ENCODE data around the gene SYTL2. TPM values are rescaled to one million over a fixed set of nuclear protein-coding genes. Genes with fewer than 3 reads are reported as not detected.
"Not testable (repeated sequence)": the region's sequence is repeated elsewhere in the genome, so short reads cannot be mapped to it uniquely, and the experiment has no call there.

SYTL2 gene
- total RNA-seq, 3 donors from 2014 or later (not counting 1 experiment from before 2014, with no cell fraction given) = 116 to 237 (median 143) TPM

DNA sequence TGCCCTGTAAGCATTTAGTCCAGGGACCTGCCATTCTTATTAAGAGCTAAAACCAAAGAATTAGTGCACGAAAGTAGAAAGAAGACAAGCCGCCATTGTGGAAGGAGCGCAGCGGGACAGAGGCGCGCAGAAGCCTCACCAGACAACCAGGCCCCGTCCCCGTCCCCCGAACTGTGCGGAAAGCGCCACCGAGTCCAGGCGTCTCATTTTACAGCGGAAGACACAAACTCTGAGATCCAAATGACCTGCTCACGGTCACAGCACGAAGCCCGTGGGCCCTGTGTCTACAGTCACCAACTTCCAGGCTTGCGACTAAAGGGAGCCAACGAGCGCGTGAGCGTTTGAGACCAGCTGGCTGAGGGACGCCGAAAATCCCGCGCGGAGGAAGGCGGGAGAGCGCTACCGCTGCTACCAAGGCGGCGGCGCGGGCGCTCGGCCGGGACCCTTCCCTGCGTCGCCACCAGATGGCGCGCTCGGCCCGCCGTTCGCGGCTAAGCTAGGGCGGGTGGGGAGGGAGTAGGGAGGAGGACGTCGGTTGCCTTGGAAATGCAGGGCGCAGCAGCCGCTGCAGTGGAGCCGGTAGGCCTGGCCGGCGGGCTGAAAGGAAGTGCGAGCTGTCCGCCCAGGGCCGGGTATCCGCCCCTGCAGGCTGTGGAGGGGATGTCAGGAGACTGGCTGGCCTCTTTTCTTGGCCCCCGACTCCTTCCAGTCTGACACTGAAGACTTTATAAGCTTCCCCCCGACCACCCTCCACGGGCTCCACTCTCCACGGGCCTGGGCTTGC lies 43.8 kb upstream of the SYTL2 start:
- intact Hi-C loops (cut with micrococcal nuclease) = loop anchor here (1.0 to 10.0 kb wide), 7 partner anchors 30 to 438 kb away; no protein-coding TSS in a partner anchor
- TF ChIP-seq, protein P1, sequence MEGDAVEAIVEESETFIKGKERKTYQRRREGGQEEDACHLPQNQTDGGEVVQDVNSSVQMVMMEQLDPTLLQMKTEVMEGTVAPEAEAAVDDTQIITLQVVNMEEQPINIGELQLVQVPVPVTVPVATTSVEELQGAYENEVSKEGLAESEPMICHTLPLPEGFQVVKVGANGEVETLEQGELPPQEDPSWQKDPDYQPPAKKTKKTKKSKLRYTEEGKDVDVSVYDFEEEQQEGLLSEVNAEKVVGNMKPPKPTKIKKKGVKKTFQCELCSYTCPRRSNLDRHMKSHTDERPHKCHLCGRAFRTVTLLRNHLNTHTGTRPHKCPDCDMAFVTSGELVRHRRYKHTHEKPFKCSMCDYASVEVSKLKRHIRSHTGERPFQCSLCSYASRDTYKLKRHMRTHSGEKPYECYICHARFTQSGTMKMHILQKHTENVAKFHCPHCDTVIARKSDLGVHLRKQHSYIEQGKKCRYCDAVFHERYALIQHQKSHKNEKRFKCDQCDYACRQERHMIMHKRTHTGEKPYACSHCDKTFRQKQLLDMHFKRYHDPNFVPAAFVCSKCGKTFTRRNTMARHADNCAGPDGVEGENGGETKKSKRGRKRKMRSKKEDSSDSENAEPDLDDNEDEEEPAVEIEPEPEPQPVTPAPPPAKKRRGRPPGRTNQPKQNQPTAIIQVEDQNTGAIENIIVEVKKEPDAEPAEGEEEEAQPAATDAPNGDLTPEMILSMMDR (IDR thresholded peaks at IDR 0.05) = peak; percentile 85
- H3K9me3 Mint-ChIP-seq = no peaks in the 10 kb centered on the region
- H3K27ac Mint-ChIP-seq = peak overlapping the region; percentile 94 to 96
- H3K4me1 Mint-ChIP-seq = peaks cover 16% of the 10 kb centered on the region in 2 donors
- Histone ChIP-seq H3K27ac (ENCODE audit: low read length) (peak overlapping the region; percentile 71), H3K4me1 (ENCODE audit: control insufficient read depth, insufficient read depth, low read length) (peaks cover 11% of the 10 kb centered on the region), H3K9me3 (ENCODE audit: control insufficient read depth, insufficient read depth, low read length) (no peaks in the 10 kb centered on the region), H3K4me3 (ENCODE audit: low read length) (peak overlapping the region; percentile 39), H3K36me3 (ENCODE audit: control insufficient read depth, insufficient read depth, low read length) (no peaks in the 10 kb centered on the region), H3K27me3 (ENCODE audit: control insufficient read depth, insufficient read depth, low read length) (no peaks in the 10 kb centered on the region)
- H3K27me3 Mint-ChIP-seq (ENCODE audit: low read depth in 2 of 2) = peaks cover 0 to 14% of the 10 kb centered on the region in 2 donors
- WGBS (ENCODE audit: insufficient coverage) = under 1% methylated on average over 62 of the region's 62 CpGs
- DNase-seq (peak; percentile 91 to 92), ATAC-seq (peak; percentile 92 to 99 (median 93))
- H3K4me3 Mint-ChIP-seq = peak overlapping the region; percentile 94
- H3K36me3 Mint-ChIP-seq = peaks cover 6% of the 10 kb centered on the region

DNA sequence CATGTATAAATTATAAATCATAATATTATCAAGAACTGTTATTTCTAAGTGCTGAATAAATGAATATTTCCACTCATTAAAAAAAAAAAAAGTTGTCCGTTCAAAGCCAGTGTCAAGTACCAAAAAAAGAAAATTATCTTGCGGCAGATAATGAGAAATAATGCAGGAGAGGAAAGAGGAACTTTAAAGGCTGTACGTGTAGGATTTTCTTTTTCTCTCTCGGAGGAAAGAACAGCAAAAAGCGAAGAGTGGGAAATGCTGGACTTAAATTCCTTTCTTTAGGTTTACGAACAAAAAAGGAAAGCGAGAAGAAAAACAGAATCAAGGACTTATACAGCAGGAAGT lies 43.2 kb upstream of the SYTL2 start:
- H3K4me3 Mint-ChIP-seq = peak overlapping the region; percentile 94
- no peak for DNase-seq
- intact Hi-C loops (cut with micrococcal nuclease) = loop anchor here (1.0 to 10.0 kb wide), 4 partner anchors 30 to 259 kb away; no protein-coding TSS in a partner anchor

DNA sequence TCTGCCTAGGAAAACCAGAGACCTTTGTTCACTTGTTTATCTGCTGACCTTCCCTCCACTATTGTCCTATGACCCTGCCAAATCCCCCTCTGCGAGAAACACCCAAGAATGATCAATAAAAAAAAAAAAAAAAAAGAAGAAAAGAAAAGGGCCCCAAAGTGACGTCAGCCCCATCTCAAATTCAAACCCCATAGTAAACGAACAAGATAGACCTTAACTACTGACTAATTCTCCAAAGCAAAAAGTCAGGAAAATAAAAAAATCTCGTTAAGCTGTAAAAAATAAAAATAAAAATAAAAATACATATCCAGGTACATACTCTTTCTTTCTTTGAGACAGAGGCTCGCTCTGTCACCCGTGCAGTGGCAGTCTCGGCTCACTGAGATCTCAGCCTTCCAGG lies 42.6 kb upstream of the SYTL2 start:
- not testable (repeated sequence) for H3K36me3 ChIP-seq (ENCODE audit: control insufficient read depth, insufficient read depth, low read length); H3K27ac ChIP-seq (ENCODE audit: low read length); ATAC-seq; DNase-seq; H3K9me3 ChIP-seq (ENCODE audit: control insufficient read depth, insufficient read depth, low read length); H3K4me3 ChIP-seq (ENCODE audit: low read length); H3K9me3 Mint-ChIP-seq; H3K36me3 Mint-ChIP-seq; H3K27me3 ChIP-seq (ENCODE audit: control insufficient read depth, insufficient read depth, low read length); H3K27ac Mint-ChIP-seq; H3K27me3 Mint-ChIP-seq (ENCODE audit: low read depth in 2 of 2)
- H3K4me1 ChIP-seq (ENCODE audit: control insufficient read depth, insufficient read depth, low read length) = peaks cover 11% of the 10 kb centered on the region
- intact Hi-C loops (cut with micrococcal nuclease) = loop anchor here (10.0 kb wide), 3 partner anchors 159 to 259 kb away; no protein-coding TSS in a partner anchor
- Mint-ChIP-seq H3K4me3 (peak overlapping the region; percentile 40), H3K4me1 (peaks cover 16% of the 10 kb centered on the region in 2 donors)
- no CpG with 5 or more reads among the region's 7 CpGs for WGBS (ENCODE audit: insufficient coverage)

More for the DNA sequence above, 43.2 kb upstream of the SYTL2 start:
- Histone ChIP-seq H3K36me3 (ENCODE audit: control insufficient read depth, insufficient read depth, low read length) (no peaks in the 10 kb centered on the region), H3K4me3 (ENCODE audit: low read length) (peak overlapping the region; percentile 39), H3K4me1 (ENCODE audit: control insufficient read depth, insufficient read depth, low read length) (peaks cover 11% of the 10 kb centered on the region), H3K9me3 (ENCODE audit: control insufficient read depth, insufficient read depth, low read length) (no peaks in the 10 kb centered on the region), H3K27ac (ENCODE audit: low read length) (peak overlapping the region; percentile 71), H3K27me3 (ENCODE audit: control insufficient read depth, insufficient read depth, low read length) (no peaks in the 10 kb centered on the region)
- Mint-ChIP-seq H3K9me3 (no peaks in the 10 kb centered on the region), H3K4me1 (peaks cover 16% of the 10 kb centered on the region in 2 donors), H3K36me3 (peaks cover 6% of the 10 kb centered on the region), H3K27ac (peak overlapping the region; percentile 94 to 96), H3K27me3 (ENCODE audit: low read depth in 2 of 2) (peaks cover 0 to 8% of the 10 kb centered on the region in 2 donors)
- TF ChIP-seq, protein P1 (IDR thresholded peaks at IDR 0.05) = no peak
- ATAC-seq = no peak
- 5% methylated on average over 6 of the region's 7 CpGs for WGBS (ENCODE audit: insufficient coverage)

DNA sequence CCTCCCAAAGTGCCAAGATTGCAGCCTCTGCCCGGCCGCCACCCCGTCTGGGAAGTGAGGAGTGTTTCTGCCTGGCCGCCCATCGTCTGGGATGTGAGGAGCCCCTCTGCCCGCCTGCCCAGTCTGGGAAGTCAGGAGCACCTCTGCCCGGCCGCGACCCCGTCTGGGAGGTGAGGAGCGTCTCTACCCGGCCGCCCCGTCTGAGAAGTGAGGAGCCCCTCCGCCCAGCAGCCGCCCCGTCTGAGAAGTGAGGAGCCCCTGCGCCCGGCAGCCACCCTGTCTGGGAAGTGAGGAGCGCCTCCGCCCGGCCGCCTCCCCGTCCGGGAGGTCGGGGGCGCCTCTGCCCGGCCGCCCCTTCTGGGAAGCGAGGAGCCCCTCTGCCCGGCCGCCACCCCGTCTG lies 41.8 kb upstream of the SYTL2 start:
- peaks cover 11% of the 10 kb centered on the region for H3K4me1 ChIP-seq (ENCODE audit: control insufficient read depth, insufficient read depth, low read length)
- H3K4me1 Mint-ChIP-seq = peaks cover 16% of the 10 kb centered on the region in 2 donors
- WGBS (ENCODE audit: insufficient coverage) = over 99% methylated on average over 33 of the region's 33 CpGs
- intact Hi-C loops (cut with micrococcal nuclease) = loop anchor here (10.0 kb wide), 3 partner anchors 158 to 258 kb away; no protein-coding TSS in a partner anchor
- not testable (repeated sequence) for H3K9me3 ChIP-seq (ENCODE audit: control insufficient read depth, insufficient read depth, low read length); H3K36me3 Mint-ChIP-seq; H3K36me3 ChIP-seq (ENCODE audit: control insufficient read depth, insufficient read depth, low read length); ATAC-seq; H3K27me3 Mint-ChIP-seq (ENCODE audit: low read depth in 2 of 2); DNase-seq; H3K27me3 ChIP-seq (ENCODE audit: control insufficient read depth, insufficient read depth, low read length); H3K27ac ChIP-seq (ENCODE audit: low read length); H3K9me3 Mint-ChIP-seq; H3K4me3 Mint-ChIP-seq; H3K27ac Mint-ChIP-seq; H3K4me3 ChIP-seq (ENCODE audit: low read length)
